SK-N-SH (cell line): ENCODE measurements around the gene ACTL7A. TPM values are rescaled to one million over a fixed set of nuclear protein-coding genes. Genes with fewer than 3 reads are reported as not detected.

Experiments
- CTCF ChIA-PET: fragments of 300-600, 350-600 bp; formaldehyde crosslinking; extraction: SDS; loops from one replicate; lab custom pipeline; 2021; lab: Yijun Ruan, JAX
- POLR2A ChIA-PET: fragments of 350-600 bp; sonication (Branson Sonifier 250); formaldehyde crosslinking; extraction: SDS; loops from one replicate; lab custom pipeline; 2020; ENCODE audit warnings: antibody characterized with exemption, inconsistent platforms; lab: Yijun Ruan, JAX
- DNase-seq: peaks from one replicate; pipeline ENCODE4 v3.0.0; 2012
- H2AFZ ChIP-seq: fragments of 200-600 bp; sonication (generic); 2 replicates; pipeline ENCODE4 v1.8.1; 2016; ENCODE audit warnings: antibody characterized with exemption, mild to moderate bottlenecking, low read depth
- H3F3A ChIP-seq: fragments of 200-600 bp; sonication (generic); replicated peaks from 2 replicates; pipeline ENCODE3; 2016; ENCODE audit warnings: antibody characterized with exemption, mild to moderate bottlenecking; ENCODE audit not compliant: insufficient read depth
- H3K27ac ChIP-seq, 2 experiments: fragments of 200-500 bp in 1 of 2; fragments of 200-600 bp in 1 of 2; sonication (Bioruptor generic) in 1 of 2; sonication (generic), shearing (Covaris generic) in 1 of 2; 2 replicates each; pipeline versions ENCODE4 v1.5.1 to v1.6.1; 2014 to 2016; ENCODE audit warnings: low read depth in 2 of 2, inconsistent platforms in 1 of 2, low read length in 1 of 2, mild to moderate bottlenecking in 1 of 2, mixed read lengths in 1 of 2
- H3K27me3 ChIP-seq: fragments of 200-600 bp; sonication (generic), shearing (Covaris generic); 2 replicates; pipeline ENCODE4 v1.6.1; 2016; ENCODE audit warnings: mixed run types; ENCODE audit not compliant: insufficient read depth
- H3K36me3 ChIP-seq, 2 experiments: fragments of 200-500 bp in 1 of 2; fragments of 200-600 bp in 1 of 2; sonication (Bioruptor generic) in 1 of 2; sonication (generic) in 1 of 2; replicated peaks in 1 of 2; 2 replicates each; pipeline versions ENCODE3 to v1.5.1; 2014 to 2016; ENCODE audit warnings: low read length in 1 of 2, mild to moderate bottlenecking in 1 of 2; ENCODE audit not compliant: insufficient read depth in 2 of 2, control insufficient read depth in 1 of 2
- H3K4me1 ChIP-seq, 2 experiments: fragments of 200-500 bp in 1 of 2; fragments of 200-600 bp in 1 of 2; sonication (Bioruptor generic) in 1 of 2; sonication (generic), shearing (Covaris generic) in 1 of 2; 2 replicates each; pipeline versions ENCODE4 v1.5.1 to v1.6.1; 2014 to 2016; ENCODE audit warnings: low read depth in 1 of 2, low read length in 1 of 2, mixed run types in 1 of 2; ENCODE audit not compliant: insufficient read depth in 2 of 2, control insufficient read depth in 1 of 2
- H3K4me2 ChIP-seq: fragments of 200-600 bp; sonication (generic), shearing (Covaris generic); 2 replicates; pipeline ENCODE4 v1.6.1; 2017; ENCODE audit warnings: mixed run types
- H3K4me3 ChIP-seq, 2 experiments: fragments of 200-500 bp in 1 of 2; fragments of 200-600 bp in 1 of 2; sonication (Bioruptor generic) in 1 of 2; sonication (generic), shearing (Covaris generic) in 1 of 2; 2 replicates each; pipeline versions ENCODE4 v1.5.1 to v1.8.1; 2014 to 2016; ENCODE audit warnings: low read depth in 2 of 2, inconsistent platforms in 1 of 2, low read length in 1 of 2, mild to moderate bottlenecking in 1 of 2, mixed read lengths in 1 of 2, moderate library complexity in 1 of 2
- H3K79me2 ChIP-seq: fragments of 200-600 bp; sonication (generic); 2 replicates; pipeline ENCODE4 v1.8.1; 2017; ENCODE audit warnings: mild to moderate bottlenecking; ENCODE audit not compliant: insufficient read depth
- H3K9ac ChIP-seq: fragments of 200-600 bp; sonication (generic); 2 replicates; pipeline ENCODE4 v1.6.1; 2017; ENCODE audit warnings: mixed run types
- H3K9me2 ChIP-seq: fragments of 200-600 bp; sonication (generic); 2 replicates; pipeline ENCODE4 v1.6.1; 2017; ENCODE audit warnings: mixed run types
- H3K9me3 ChIP-seq: fragments of 200-600 bp; sonication (generic); 2 replicates; pipeline ENCODE4 v1.6.1; 2017; ENCODE audit warnings: mixed run types, mild to moderate bottlenecking, moderate library complexity
- H4K20me1 ChIP-seq: fragments of 200-600 bp; sonication (generic); 2 replicates; pipeline ENCODE4 v1.6.1; 2017; ENCODE audit warnings: mild to moderate bottlenecking, mixed run types; ENCODE audit not compliant: insufficient read depth
- FOXJ3 ChIP-seq: sonication (generic); formaldehyde crosslinking; IDR thresholded peaks from 2 replicates; pipeline ENCODE4 v1.5.1; 2020; ENCODE audit warnings: mild to moderate bottlenecking, missing genetic modification reagents
- FOXM1 ChIP-seq: IDR thresholded peaks from 2 replicates; pipeline ENCODE4 v1.4.0; 2012; ENCODE audit warnings: low read depth, mild to moderate bottlenecking
- JUND ChIP-seq: IDR thresholded peaks from 2 replicates; pipeline ENCODE4 v1.4.0; 2012
- MEF2A ChIP-seq: IDR thresholded peaks from 2 replicates; pipeline ENCODE4 v1.4.0; 2012; ENCODE audit warnings: low read depth, borderline replicate concordance
- NFIC ChIP-seq: IDR thresholded peaks from 2 replicates; pipeline ENCODE4 v1.4.0; 2012; ENCODE audit warnings: borderline replicate concordance
- REST ChIP-seq: IDR thresholded peaks from 2 replicates; pipeline ENCODE4 v1.6.1; 2012; ENCODE audit warnings: mild to moderate bottlenecking, low read depth, low read length, moderate library complexity
- RXRA ChIP-seq: IDR thresholded peaks from 2 replicates; pipeline ENCODE4 v1.4.0; 2012; ENCODE audit warnings: low read depth, mild to moderate bottlenecking, borderline replicate concordance
- SMC3 ChIP-seq: IDR thresholded peaks from 2 replicates; pipeline ENCODE4 v1.6.1; 2012; ENCODE audit warnings: low read depth, low read length, improper control_type of control experiment
- USF1 ChIP-seq: IDR thresholded peaks from 2 replicates; pipeline ENCODE4 v1.4.0; 2012; ENCODE audit warnings: low read depth, borderline replicate concordance
- YY1 ChIP-seq: IDR thresholded peaks from 2 replicates; pipeline ENCODE4 v1.4.0; 2012; ENCODE audit warnings: low read depth, mild to moderate bottlenecking
- WGBS: methylation state at CpG from one replicate; pipeline ENCODE4 v1.1.6; 2017; ENCODE audit warnings: low lambda C conversion rate; 5-methylcytosine and 5-hydroxymethylcytosine counted together
- polyA plus RNA-seq, 3 experiments: library from polyadenylated mRNA; depleted of rRNA; stranded (reverse); fragments of >200 nt; gene quantifications; 2 replicates each; pipeline ENCODE4 v1.2.3, GENCODE V29; 2012
- TF ChIP-seq, protein P1 (sequence below): IDR thresholded peaks from 2 replicates; pipeline ENCODE4; 2012

The ACTL7A gene
- polyA plus RNA-seq, 1 of the 3 experiments (the other 2 are of a cell fraction), result not detected

DNA sequence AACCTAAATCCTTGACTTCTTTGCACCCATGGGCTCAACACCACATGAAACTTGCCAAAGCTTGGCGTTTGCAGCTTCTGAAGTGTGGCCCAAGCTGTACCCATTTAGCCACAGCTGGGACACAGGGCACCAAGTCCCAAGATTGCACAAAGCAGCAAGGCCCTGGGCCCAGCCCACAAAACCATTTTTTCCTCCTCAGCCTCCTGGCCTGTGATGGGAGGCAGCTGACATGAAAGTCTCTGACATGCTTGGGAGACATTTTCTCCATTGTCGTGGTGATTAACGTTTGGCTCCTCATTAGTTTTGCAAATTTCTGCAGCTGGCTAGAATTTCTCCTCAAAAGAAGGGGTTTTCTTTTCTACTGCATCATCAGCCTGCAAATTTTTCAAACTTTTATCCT lies 38.2 kb upstream of the ACTL7A start (continued):
- TF ChIP-seq REST (no peak), USF1 (no peak), MEF2A (no peak)
- TF ChIP-seq, protein P1, sequence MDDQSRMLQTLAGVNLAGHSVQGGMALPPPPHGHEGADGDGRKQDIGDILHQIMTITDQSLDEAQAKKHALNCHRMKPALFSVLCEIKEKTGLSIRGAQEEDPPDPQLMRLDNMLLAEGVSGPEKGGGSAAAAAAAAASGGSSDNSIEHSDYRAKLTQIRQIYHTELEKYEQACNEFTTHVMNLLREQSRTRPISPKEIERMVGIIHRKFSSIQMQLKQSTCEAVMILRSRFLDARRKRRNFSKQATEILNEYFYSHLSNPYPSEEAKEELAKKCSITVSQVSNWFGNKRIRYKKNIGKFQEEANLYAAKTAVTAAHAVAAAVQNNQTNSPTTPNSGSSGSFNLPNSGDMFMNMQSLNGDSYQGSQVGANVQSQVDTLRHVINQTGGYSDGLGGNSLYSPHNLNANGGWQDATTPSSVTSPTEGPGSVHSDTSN, result no peak
- TF ChIP-seq, all 33 proteins: peak for 0

DNA sequence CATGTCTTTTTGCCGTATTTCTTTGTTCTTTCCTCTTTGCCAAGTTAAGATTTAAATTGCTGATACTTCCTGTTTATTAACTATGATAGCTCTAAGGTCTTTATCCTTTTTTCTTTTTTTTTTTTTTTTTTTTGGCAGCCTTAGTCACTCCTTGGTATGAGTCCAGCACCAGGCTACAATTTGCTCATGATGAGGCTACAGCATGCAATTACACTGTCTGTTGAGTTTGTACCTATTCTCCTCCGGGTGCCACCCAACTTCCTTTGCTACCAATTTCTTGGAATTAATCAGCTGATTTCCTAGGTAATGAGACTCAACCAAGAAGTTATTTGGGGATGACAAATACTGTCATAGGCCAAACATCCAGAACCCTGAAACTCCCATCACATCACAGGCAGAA lies 31.8 kb upstream of the ACTL7A start:
- H3K9ac ChIP-seq, result no peak overlapping the region
- no peaks in the 10 kb centered on the region for H3K9me2 ChIP-seq
- H3K36me3 ChIP-seq, result no peaks in the 10 kb centered on the region
- no peak for TF ChIP-seq NFIC
- TF ChIP-seq FOXM1, result no peak
- no peak for TF ChIP-seq SMC3
- TF ChIP-seq FOXJ3 (CRISPR knock-in tag), result no peak
- no peak for TF ChIP-seq RXRA
- no peak for TF ChIP-seq JUND
- no peak for TF ChIP-seq YY1
- TF ChIP-seq, all 33 proteins: peak for 0
- no peak for DNase-seq
- Histone ChIP-seq H2AFZ (no peak overlapping the region), H4K20me1 (no peaks in the 10 kb centered on the region), H3K4me3 (no peak overlapping the region), H3K4me2 (no peak overlapping the region; the same call in 1 of the 2 replicates), H3K79me2 (no peaks in the 10 kb centered on the region), H3F3A (no peaks in the 10 kb centered on the region), H3K4me1 (no peaks in the 10 kb centered on the region), H3K27me3 (no peaks in the 10 kb centered on the region; the same call in 1 of the 2 replicates), H3K9me3 (no peaks in the 10 kb centered on the region), H3K27ac (no peak overlapping the region)
- 21% methylated on average over 2 of the region's 2 CpGs for WGBS
- ChIA-PET POLR2A (no interaction called here), CTCF (no interaction called here)
